D721Med (cell line): ENCODE results near the gene IFIT5.

Source experiments
- DNase-seq: peaks from one replicate; pipeline ENCODE4 v3.0.0; 2011; ENCODE audit warnings: low spot score; ENCODE audit not compliant: insufficient read length
- FAIRE-seq: peaks from 2 replicates; lab custom pipeline; 2011; peaks lifted over from hg19 to GRCh38; lab: Jason Lieb, UNC
- TF ChIP-seq, protein P1 (sequence below): IDR thresholded peaks from 2 replicates; pipeline ENCODE4 v1.5.1; 2012; ENCODE audit warnings: mild to moderate bottlenecking, control low read depth; ENCODE audit not compliant: insufficient read depth; ENCODE audit errors: missing control alignments

The IFIT5 gene

DNA sequence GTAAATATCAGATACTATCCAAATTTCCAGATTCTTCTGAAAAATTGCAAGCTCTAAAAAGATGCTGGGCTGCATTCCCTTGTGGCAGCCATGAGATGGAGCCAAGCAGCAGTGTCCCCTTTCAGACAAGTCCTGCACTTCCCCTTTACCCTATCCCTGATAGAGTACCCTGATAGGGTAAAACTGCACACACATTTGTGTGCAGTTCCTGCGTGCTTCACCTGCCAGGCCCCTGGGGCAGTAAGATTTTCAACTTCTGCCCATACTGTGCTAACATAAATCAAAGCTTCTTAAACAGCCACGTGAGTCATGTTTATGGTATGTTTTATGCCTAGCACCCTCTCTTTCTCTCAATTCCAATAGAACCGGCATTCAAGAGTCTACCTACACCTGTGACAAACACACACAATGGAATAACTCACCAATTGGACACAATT is 52.2 kb downstream of the IFIT5 start:
- no peak for DNase-seq

GRCh38 chr10:89468191-89468965 is 54.0 kb downstream of the IFIT5 start:
- TF ChIP-seq, protein P1, sequence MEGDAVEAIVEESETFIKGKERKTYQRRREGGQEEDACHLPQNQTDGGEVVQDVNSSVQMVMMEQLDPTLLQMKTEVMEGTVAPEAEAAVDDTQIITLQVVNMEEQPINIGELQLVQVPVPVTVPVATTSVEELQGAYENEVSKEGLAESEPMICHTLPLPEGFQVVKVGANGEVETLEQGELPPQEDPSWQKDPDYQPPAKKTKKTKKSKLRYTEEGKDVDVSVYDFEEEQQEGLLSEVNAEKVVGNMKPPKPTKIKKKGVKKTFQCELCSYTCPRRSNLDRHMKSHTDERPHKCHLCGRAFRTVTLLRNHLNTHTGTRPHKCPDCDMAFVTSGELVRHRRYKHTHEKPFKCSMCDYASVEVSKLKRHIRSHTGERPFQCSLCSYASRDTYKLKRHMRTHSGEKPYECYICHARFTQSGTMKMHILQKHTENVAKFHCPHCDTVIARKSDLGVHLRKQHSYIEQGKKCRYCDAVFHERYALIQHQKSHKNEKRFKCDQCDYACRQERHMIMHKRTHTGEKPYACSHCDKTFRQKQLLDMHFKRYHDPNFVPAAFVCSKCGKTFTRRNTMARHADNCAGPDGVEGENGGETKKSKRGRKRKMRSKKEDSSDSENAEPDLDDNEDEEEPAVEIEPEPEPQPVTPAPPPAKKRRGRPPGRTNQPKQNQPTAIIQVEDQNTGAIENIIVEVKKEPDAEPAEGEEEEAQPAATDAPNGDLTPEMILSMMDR = no peak
- FAIRE-seq (no peak), DNase-seq (no peak)

More for the DNA sequence above, 52.2 kb downstream of the IFIT5 start:
- FAIRE-seq = no peak
- TF ChIP-seq, protein P1 = peak; percentile 7

GRCh38 chr10:89469517-89469916 is 55.1 kb downstream of the IFIT5 start:
- FAIRE-seq (no peak), DNase-seq (no peak)
- TF ChIP-seq, protein P1 = no peak
